Body of pancreas (tissue), 4 donors: ENCODE measurements around the gene RAB6B. TPM values are rescaled to one million over a fixed set of nuclear protein-coding genes. Genes with fewer than 3 reads are reported as not detected.

ENCODE experiments used
- ATAC-seq: fragments of 150-250 bp; one replicate; pipeline ENCODE4 v1.9.1; 2016
- DNase-seq, 4 donors: peaks; one replicate each; pipeline ENCODE4 v3.0.0-alpha.2; 2019
- H3K27ac ChIP-seq, 4 donors: fragments of 200-600 bp; sonication (generic); 1 replicate in 3 of 4; 2 replicates in 1 of 4; pipeline versions ENCODE4 v1.5.1 to v1.6.1; 2016 to 2019; ENCODE audit warnings: mild to moderate bottlenecking in 1 of 4, mixed read lengths in 1 of 4, moderate library complexity in 1 of 4
- H3K27me3 ChIP-seq, 2 donors: fragments of 200-600 bp; sonication (generic); one replicate each; pipeline ENCODE4 v1.6.0; 2016; ENCODE audit warnings: mild to moderate bottlenecking in 1 of 2
- H3K36me3 ChIP-seq, 2 donors: fragments of 200-600 bp; sonication (generic); replicated peaks in 1 of 2; 2 replicates each; pipeline ENCODE4 v1.5.1; 2016; ENCODE audit warnings: low read depth in 2 of 2; ENCODE audit not compliant: insufficient read depth in 1 of 2
- H3K4me1 ChIP-seq: fragments of 200-600 bp; sonication (generic); one replicate; pipeline ENCODE4 v1.6.0; 2016
- H3K4me3 ChIP-seq, 2 donors: fragments of 200-600 bp; sonication (generic); 1 replicate in 1 of 2; 2 replicates in 1 of 2; pipeline ENCODE4 v1.5.1; 2016 to 2019
- H3K9me3 ChIP-seq, 3 donors: fragments of 200-600 bp; sonication (generic); 1 replicate in 2 of 3; 2 replicates in 1 of 3; pipeline ENCODE4 v1.5.1; 2016
- POLR2A ChIP-seq, 3 donors: fragments of 450-650 bp; IDR thresholded peaks; one replicate each; pipeline ENCODE4 v1.6.1; 2016; ENCODE audit warnings: antibody characterized with exemption in 3 of 3, mild to moderate bottlenecking in 2 of 3
- WGBS, 2 donors: methylation state at CpG; one replicate each; pipeline ENCODE4 v1.1.5; 2017; 5-methylcytosine and 5-hydroxymethylcytosine counted together
- intact Hi-C: fragments of 100-400 bp; cut with DNase I; formaldehyde crosslinking; loops from one replicate; pipeline ENCODE4 v1.15.1; 2023
- total RNA-seq, 2 donors: library from RNA; depleted of rRNA; stranded (reverse); fragments of >200 nt; gene quantifications; one replicate each; pipeline ENCODE4 v1.1.0, GENCODE V29; 2016
- TF ChIP-seq, protein P1 (sequence below), 7 experiments: fragments of 450-650 bp in 4 of 7; fragments of 200-600 bp in 3 of 7; sonication (generic) in 3 of 7; IDR thresholded peaks; one replicate each; pipeline ENCODE4 v1.5.1; 2016 to 2019; ENCODE audit warnings: antibody characterized with exemption in 7 of 7

Gene RAB6B
- total RNA-seq, 2 donors from 2014 or later: 2.6 to 3.0 TPM

DNA sequence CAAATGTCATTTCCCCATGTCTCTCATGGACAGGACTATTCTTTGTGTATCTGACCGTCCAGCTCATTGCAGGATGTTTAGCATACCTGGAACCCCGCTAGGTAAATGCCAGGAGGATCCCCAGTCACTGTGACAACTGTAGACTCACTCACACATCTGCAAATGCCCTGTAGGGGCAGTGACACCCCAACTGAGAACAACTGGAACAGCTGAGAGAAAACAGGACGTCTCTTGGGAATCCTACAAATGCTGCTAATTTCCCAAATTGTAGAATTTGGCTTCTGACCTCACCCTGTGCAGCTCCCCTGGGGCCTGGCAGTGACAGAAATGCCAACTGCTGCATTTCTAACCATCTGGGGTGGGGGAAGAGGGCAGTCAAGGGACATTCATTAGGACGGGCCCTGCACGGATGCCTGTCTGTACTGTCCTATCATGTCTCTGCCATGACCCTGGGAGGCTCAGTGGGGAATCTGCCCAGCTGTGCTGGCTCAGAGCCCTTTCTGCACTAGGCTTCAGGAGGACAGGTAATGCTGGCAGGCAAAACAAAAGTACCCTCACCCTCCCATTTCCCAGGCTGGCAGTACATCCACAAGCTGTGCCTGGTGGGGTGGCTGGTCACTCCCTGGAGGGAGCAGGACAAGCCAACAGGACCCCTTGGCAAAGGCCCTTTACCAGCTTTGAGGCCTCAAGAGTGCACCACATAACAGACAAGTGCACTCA, 30.4 kb downstream of the RAB6B start:
- DNase-seq (no peak), ATAC-seq (no peak)
- H3K27ac ChIP-seq: no peak overlapping the region
- peaks cover 9% of the 10 kb centered on the region for H3K4me1 ChIP-seq
- WGBS, 2 donors: 80 to 84% methylated on average over 3 to 5 of the region's 5 CpGs
- H3K36me3 ChIP-seq: no peaks in the 10 kb centered on the region
- H3K27me3 ChIP-seq: no peaks in the 10 kb centered on the region
- no peak for TF ChIP-seq POLR2A (IDR thresholded peaks at IDR 0.05)
- TF ChIP-seq, protein P1, sequence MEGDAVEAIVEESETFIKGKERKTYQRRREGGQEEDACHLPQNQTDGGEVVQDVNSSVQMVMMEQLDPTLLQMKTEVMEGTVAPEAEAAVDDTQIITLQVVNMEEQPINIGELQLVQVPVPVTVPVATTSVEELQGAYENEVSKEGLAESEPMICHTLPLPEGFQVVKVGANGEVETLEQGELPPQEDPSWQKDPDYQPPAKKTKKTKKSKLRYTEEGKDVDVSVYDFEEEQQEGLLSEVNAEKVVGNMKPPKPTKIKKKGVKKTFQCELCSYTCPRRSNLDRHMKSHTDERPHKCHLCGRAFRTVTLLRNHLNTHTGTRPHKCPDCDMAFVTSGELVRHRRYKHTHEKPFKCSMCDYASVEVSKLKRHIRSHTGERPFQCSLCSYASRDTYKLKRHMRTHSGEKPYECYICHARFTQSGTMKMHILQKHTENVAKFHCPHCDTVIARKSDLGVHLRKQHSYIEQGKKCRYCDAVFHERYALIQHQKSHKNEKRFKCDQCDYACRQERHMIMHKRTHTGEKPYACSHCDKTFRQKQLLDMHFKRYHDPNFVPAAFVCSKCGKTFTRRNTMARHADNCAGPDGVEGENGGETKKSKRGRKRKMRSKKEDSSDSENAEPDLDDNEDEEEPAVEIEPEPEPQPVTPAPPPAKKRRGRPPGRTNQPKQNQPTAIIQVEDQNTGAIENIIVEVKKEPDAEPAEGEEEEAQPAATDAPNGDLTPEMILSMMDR (IDR thresholded peaks at IDR 0.05): no peak
- H3K4me3 ChIP-seq: no peak overlapping the region
- intact Hi-C loops: no loop called here
- no peaks in the 10 kb centered on the region for H3K9me3 ChIP-seq

DNA sequence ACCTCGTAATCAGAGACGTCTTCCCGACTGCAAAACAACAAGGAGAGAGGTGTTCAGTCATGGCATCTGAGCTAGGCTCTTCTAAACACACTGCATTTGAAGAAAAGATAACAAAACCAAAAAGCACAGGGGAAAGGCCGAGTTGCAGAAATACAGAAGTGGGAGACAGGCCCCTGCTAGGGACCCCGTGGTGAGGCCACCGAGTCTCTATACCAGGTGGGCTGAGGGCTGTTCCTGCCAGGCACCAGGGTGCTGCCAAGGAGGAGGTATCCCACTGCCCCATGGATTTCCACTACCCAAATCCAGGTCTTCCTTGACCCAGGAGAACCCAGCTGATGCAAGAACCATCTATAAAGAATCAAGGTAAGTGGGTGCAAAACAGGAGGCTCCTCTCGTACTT, 31.1 kb downstream of the RAB6B start:
- Histone ChIP-seq H3K4me3 (no peak overlapping the region), H3K27me3 (no peaks in the 10 kb centered on the region), H3K27ac (no peak overlapping the region), H3K4me1 (peaks cover 9% of the 10 kb centered on the region), H3K36me3 (no peaks in the 10 kb centered on the region), H3K9me3 (no peaks in the 10 kb centered on the region)
- DNase-seq (no peak), ATAC-seq (no peak)
- TF ChIP-seq, protein P1 (IDR thresholded peaks at IDR 0.05): no peak
- no peak for TF ChIP-seq POLR2A (IDR thresholded peaks at IDR 0.05)
- WGBS, 2 donors: 82 to 83% methylated on average over 7 of the region's 7 CpGs
- intact Hi-C loops: no loop called here

DNA sequence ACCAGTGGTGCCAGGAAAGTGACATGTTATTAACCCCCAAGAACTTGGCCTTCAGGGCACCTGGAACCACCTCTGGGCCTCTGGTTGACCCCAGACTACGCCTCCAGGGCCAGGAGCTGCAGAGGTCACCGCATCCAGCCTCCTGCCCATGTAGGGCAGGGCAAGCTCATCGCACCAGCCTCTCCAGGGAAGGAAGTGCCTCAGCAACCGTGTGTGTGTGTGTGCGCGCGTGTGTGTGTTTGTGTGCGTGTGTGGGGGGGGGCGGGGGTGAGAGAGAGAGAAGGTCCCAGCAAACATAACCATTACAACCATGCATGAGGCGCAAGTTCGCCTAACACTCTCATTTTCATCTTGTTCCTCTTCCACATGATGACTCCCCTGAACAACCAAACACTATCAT, 31.8 kb downstream of the RAB6B start:
- 73 to 82% methylated on average over 11 of the region's 11 CpGs for whole genome bisulfite sequencing, 2 donors
- H3K27ac ChIP-seq: no peak overlapping the region
- H3K27me3 ChIP-seq: no peaks in the 10 kb centered on the region
- intact Hi-C loops: no loop called here
- peaks cover 8% of the 10 kb centered on the region for H3K4me1 ChIP-seq
- TF ChIP-seq, protein P1 (IDR thresholded peaks at IDR 0.05): no peak
- no peak for TF ChIP-seq POLR2A (IDR thresholded peaks at IDR 0.05)
- no peak overlapping the region for H3K4me3 ChIP-seq
- H3K36me3 ChIP-seq: no peaks in the 10 kb centered on the region
- ATAC-seq (no peak), DNase-seq (no peak)
- no peaks in the 10 kb centered on the region for H3K9me3 ChIP-seq

DNA sequence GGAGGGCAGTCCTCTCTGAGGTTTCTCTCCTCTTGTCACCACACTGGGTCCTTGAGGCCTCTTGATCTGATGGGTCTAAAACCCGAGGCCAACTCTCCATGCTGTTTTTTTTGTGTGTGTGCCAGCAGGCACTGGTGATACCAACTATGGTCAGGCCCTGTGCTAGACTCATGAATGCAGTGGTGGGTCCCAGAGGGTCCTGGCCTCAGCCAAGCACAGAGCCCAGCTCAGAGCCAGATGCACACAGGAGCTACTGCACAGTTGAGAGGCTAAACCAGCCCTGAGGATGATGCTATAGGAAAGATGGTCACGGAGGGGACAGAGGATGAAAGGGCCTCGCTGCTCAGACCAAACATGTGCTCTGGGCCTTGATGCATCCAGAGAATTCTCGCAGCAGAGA, 33.5 kb downstream of the RAB6B start:
- ATAC-seq: no peak
- intact Hi-C loops: no loop called here
- H3K9me3 ChIP-seq: no peaks in the 10 kb centered on the region
- no peaks in the 10 kb centered on the region for H3K36me3 ChIP-seq
- DNase-seq: no peak
- H3K4me1 ChIP-seq: no peaks in the 10 kb centered on the region
- no peaks in the 10 kb centered on the region for H3K27me3 ChIP-seq
- TF ChIP-seq, protein P1 (IDR thresholded peaks at IDR 0.05): no peak
- no peak for TF ChIP-seq POLR2A (IDR thresholded peaks at IDR 0.05)
- no peak overlapping the region for H3K4me3 ChIP-seq
- H3K27ac ChIP-seq: no peak overlapping the region
- WGBS, 2 donors: 75 to 100% methylated on average over 3 to 4 of the region's 4 CpGs

DNA sequence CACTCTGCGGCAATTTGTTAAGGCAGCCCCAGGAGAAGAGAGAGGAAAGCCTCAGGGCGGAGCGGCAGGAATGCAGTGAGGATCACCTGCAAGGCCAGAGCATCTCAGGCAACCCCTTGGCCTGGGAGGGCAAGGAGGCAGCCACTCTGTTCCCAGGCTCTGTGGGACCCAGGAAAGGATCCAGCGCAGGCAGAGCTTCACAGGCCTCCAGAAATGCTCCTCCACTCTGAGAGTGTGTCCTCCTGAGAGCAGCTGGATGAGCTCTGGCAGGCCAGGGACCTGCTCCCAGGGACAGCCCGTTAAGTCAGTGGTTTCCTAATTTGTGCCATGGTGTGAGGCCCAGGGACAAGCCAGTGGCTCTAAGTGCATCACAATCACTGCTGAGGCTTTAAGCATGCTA, 35.2 kb downstream of the RAB6B start:
- TF ChIP-seq, protein P1 (IDR thresholded peaks at IDR 0.05): no peak
- no peak for TF ChIP-seq POLR2A (IDR thresholded peaks at IDR 0.05)
- no peaks in the 10 kb centered on the region for H3K9me3 ChIP-seq
- no peak overlapping the region for H3K27ac ChIP-seq
- no peaks in the 10 kb centered on the region for H3K27me3 ChIP-seq
- H3K4me3 ChIP-seq: no peak overlapping the region
- no peaks in the 10 kb centered on the region for H3K36me3 ChIP-seq
- H3K4me1 ChIP-seq: no peaks in the 10 kb centered on the region
- 98 to 100% methylated on average over 3 to 4 of the region's 5 CpGs for WGBS, 2 donors
- intact Hi-C loops: no loop called here
- no peak for DNase-seq
- no peak for ATAC-seq
